Loucy (cell line): ENCODE measurements around the gene OR6N2.

Source experiments
- H2AFZ ChIP-seq: fragments of 200-600 bp; sonication (generic); 2 replicates; pipeline ENCODE4 v1.6.0; 2016; ENCODE audit warnings: antibody characterized with exemption, mild to moderate bottlenecking, low read length, moderate library complexity
- H3F3A ChIP-seq: fragments of 200-600 bp; 2 replicates; pipeline ENCODE4 v1.6.0; 2016; ENCODE audit warnings: antibody characterized with exemption, low read depth, mild to moderate bottlenecking
- H3K27me3 ChIP-seq: fragments of 200-600 bp; sonication (generic); 2 replicates; pipeline ENCODE4 v1.6.1; 2014; ENCODE audit warnings: low read length, mild to moderate bottlenecking; ENCODE audit not compliant: insufficient read depth, poor library complexity, severe bottlenecking
- H3K36me3 ChIP-seq: fragments of 200-600 bp; sonication (generic); 2 replicates; pipeline ENCODE4 v1.6.1; 2016; ENCODE audit warnings: low read length; ENCODE audit not compliant: insufficient read depth
- H3K4me1 ChIP-seq: fragments of 200-600 bp; sonication (generic); 2 replicates; pipeline ENCODE4 v1.5.1; 2014; ENCODE audit warnings: low read length, mild to moderate bottlenecking; ENCODE audit not compliant: insufficient read depth, poor library complexity, severe bottlenecking
- H3K4me2 ChIP-seq: fragments of 200-600 bp; sonication (generic); 2 replicates; pipeline ENCODE4 v1.6.0; 2014; ENCODE audit warnings: antibody characterized with exemption, low read length, low read depth, mild to moderate bottlenecking; ENCODE audit not compliant: poor library complexity, severe bottlenecking
- H3K4me3 ChIP-seq: fragments of 200-600 bp; sonication (generic); 2 replicates; pipeline ENCODE4 v1.5.1; 2014; ENCODE audit warnings: low read length, mild to moderate bottlenecking, mixed read lengths; ENCODE audit not compliant: poor library complexity, severe bottlenecking
- H3K79me2 ChIP-seq: fragments of 200-600 bp; sonication (generic); 2 replicates; pipeline ENCODE4 v1.6.1; 2014; ENCODE audit warnings: low read length; ENCODE audit not compliant: insufficient read depth
- H3K9ac ChIP-seq: fragments of 200-600 bp; sonication (generic); 2 replicates; pipeline ENCODE4 v1.6.0; 2014; ENCODE audit warnings: mild to moderate bottlenecking, low read depth, low read length, moderate library complexity; ENCODE audit not compliant: poor library complexity, severe bottlenecking
- H3K9me2 ChIP-seq: fragments of 200-600 bp; sonication (generic); replicated peaks from 2 replicates; pipeline ENCODE4 v1.6.1; 2016; ENCODE audit warnings: low read depth, low read length, mixed read lengths
- H3K9me3 ChIP-seq: fragments of 200-600 bp; sonication (generic); 2 replicates; pipeline ENCODE4 v1.6.1; 2014; ENCODE audit warnings: mild to moderate bottlenecking, antibody characterized with exemption, low read length, low read depth; ENCODE audit not compliant: insufficient read depth
- H4K20me1 ChIP-seq: fragments of 200-600 bp; sonication (generic); 2 replicates; pipeline ENCODE4 v1.6.0; 2014; ENCODE audit warnings: antibody characterized with exemption, low read length, mild to moderate bottlenecking; ENCODE audit not compliant: insufficient read depth, poor library complexity, severe bottlenecking
- EZH2phosphoT487 ChIP-seq: fragments of 200-600 bp; IDR thresholded peaks from 2 replicates; pipeline ENCODE4 v1.6.1; 2018; ENCODE audit warnings: antibody characterized with exemption, mild to moderate bottlenecking, moderate library complexity, borderline replicate concordance
- TF ChIP-seq, protein P1 (sequence below): fragments of 200-600 bp; sonication (generic); conservative IDR thresholded peaks from 2 replicates; pipeline ENCODE4 v1.5.1; 2014; ENCODE audit warnings: mild to moderate bottlenecking, antibody characterized with exemption, low read length

Gene OR6N2

DNA sequence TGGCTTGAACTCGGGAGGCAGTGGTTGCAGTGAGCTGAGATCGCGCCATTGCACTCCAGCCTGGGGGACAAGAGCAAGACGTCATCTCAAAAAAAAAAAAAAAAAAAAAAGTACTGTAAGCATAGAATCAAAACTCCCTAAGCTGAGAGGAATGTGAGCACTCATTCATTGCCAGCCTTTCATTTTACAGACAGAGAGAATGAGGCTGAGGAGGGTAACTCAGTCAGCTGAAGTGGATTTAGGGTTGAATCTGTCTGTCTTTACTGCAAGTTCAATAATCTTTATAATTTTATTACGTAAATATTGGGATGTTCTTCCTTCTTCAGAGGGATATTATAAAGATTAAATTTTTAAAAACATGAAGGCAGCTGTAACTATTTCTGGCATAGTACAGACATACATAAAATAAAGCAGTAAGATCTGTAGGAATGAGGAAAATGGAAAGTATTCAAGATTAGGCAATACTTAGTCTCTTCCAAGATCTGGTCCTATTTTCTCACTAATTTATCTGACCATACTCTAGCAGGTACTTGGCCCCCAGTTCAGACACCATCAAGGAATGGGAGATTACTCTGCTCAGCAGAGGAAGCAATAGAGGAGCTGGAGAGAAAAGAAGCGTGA lies 26.0 kb upstream of the OR6N2 start:
- no peaks in the 10 kb centered on the region for H4K20me1 ChIP-seq
- no peaks in the 10 kb centered on the region for H3K79me2 ChIP-seq
- no peak overlapping the region for H3K4me3 ChIP-seq
- no peaks in the 10 kb centered on the region for H3K9me2 ChIP-seq
- H3K36me3 ChIP-seq: no peaks in the 10 kb centered on the region
- H3K9ac ChIP-seq: no peak overlapping the region
- no peak for TF ChIP-seq EZH2phosphoT487
- TF ChIP-seq, protein P1, sequence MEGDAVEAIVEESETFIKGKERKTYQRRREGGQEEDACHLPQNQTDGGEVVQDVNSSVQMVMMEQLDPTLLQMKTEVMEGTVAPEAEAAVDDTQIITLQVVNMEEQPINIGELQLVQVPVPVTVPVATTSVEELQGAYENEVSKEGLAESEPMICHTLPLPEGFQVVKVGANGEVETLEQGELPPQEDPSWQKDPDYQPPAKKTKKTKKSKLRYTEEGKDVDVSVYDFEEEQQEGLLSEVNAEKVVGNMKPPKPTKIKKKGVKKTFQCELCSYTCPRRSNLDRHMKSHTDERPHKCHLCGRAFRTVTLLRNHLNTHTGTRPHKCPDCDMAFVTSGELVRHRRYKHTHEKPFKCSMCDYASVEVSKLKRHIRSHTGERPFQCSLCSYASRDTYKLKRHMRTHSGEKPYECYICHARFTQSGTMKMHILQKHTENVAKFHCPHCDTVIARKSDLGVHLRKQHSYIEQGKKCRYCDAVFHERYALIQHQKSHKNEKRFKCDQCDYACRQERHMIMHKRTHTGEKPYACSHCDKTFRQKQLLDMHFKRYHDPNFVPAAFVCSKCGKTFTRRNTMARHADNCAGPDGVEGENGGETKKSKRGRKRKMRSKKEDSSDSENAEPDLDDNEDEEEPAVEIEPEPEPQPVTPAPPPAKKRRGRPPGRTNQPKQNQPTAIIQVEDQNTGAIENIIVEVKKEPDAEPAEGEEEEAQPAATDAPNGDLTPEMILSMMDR: no peak
- no peaks in the 10 kb centered on the region for H3K9me3 ChIP-seq
- no peak overlapping the region for H2AFZ ChIP-seq
- H3F3A ChIP-seq: no peaks in the 10 kb centered on the region
- no peaks in the 10 kb centered on the region for H3K4me1 ChIP-seq
- no peak overlapping the region for H3K4me2 ChIP-seq
- H3K27me3 ChIP-seq: no peaks in the 10 kb centered on the region

DNA sequence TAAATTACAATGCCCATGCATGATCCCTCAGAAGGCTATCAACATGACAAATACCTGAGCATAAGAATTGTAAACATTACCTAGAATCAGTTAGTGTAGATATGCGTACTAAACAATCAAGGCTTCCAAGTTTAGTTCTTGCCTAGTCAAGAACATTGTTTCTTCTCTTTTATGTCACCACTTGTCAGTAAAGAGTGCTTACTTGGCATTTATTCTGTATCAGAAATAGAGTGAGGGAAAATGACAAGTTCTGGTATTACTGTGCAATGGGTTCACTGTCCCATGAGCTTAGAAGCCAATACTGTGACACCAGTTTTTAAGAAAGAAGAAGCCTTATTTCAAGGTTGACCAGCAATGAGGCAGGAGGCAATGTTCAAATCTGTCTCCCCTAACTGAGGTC lies 22.7 kb upstream of the OR6N2 start:
- H3K4me2 ChIP-seq: no peak overlapping the region
- TF ChIP-seq, protein P1: no peak
- TF ChIP-seq EZH2phosphoT487: no peak
- H3K79me2 ChIP-seq: no peaks in the 10 kb centered on the region
- H2AFZ ChIP-seq: no peak overlapping the region
- no peaks in the 10 kb centered on the region for H3K27me3 ChIP-seq
- no peaks in the 10 kb centered on the region for H3F3A ChIP-seq
- no peaks in the 10 kb centered on the region for H4K20me1 ChIP-seq
- H3K9me3 ChIP-seq: no peaks in the 10 kb centered on the region
- H3K4me3 ChIP-seq: no peak overlapping the region
- no peak overlapping the region for H3K9ac ChIP-seq
- H3K36me3 ChIP-seq: no peaks in the 10 kb centered on the region
- no peaks in the 10 kb centered on the region for H3K4me1 ChIP-seq
- H3K9me2 ChIP-seq: no peaks in the 10 kb centered on the region

DNA sequence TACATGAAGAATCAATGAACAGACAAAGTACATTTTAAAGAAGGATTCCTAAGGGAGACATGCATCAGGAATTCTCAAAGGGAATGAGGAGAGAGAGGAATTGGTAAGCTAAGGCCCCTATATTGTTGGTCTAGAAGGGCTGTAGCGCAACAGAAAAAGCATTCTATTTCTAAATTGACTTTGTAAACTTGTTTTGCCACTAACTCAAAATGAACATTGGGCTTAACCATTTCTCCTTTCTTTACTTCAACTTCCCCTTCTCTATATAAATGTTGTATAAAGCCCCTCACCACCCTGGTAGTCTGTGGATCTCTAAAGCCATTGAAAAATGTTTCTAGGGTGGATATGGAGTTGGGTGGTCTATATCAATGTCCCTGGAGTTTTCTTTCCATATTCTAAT lies 20.4 kb upstream of the OR6N2 start:
- no peaks in the 10 kb centered on the region for H3K36me3 ChIP-seq
- H3K79me2 ChIP-seq: no peaks in the 10 kb centered on the region
- H3K9ac ChIP-seq: no peak overlapping the region
- no peak overlapping the region for H2AFZ ChIP-seq
- no peak overlapping the region for H3K4me2 ChIP-seq
- H3K4me1 ChIP-seq: no peaks in the 10 kb centered on the region
- H3K9me3 ChIP-seq: no peaks in the 10 kb centered on the region
- no peaks in the 10 kb centered on the region for H4K20me1 ChIP-seq
- no peaks in the 10 kb centered on the region for H3F3A ChIP-seq
- no peak overlapping the region for H3K4me3 ChIP-seq
- TF ChIP-seq EZH2phosphoT487: no peak
- H3K9me2 ChIP-seq: no peaks in the 10 kb centered on the region
- H3K27me3 ChIP-seq: no peaks in the 10 kb centered on the region

DNA sequence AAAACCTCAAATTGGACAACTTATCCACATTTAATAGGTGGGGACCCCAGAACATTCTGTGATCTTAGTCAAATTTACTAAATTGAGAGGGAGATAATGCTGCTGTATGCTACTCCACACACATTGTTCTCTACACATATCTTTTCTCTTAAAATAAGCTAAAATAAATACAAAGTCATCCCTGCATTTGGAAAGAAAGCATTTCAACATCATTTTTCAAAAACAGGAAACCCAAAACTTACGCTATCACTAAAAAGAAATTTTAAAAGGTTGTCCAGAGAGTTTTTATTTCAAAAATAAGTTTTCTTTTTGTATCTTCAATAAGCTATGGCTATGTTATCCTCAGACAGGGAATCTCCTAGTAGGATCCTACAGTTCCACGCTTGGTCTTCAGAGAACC lies 19.5 kb upstream of the OR6N2 start:
- H3K27me3 ChIP-seq: no peaks in the 10 kb centered on the region
- no peak overlapping the region for H3K9ac ChIP-seq
- no peak overlapping the region for H3K4me3 ChIP-seq
- no peaks in the 10 kb centered on the region for H3K79me2 ChIP-seq
- no peaks in the 10 kb centered on the region for H3K36me3 ChIP-seq
- H3K4me1 ChIP-seq: no peaks in the 10 kb centered on the region
- H4K20me1 ChIP-seq: no peaks in the 10 kb centered on the region
- no peak for TF ChIP-seq EZH2phosphoT487
- TF ChIP-seq, protein P1: no peak
- H2AFZ ChIP-seq: no peak overlapping the region
- no peak overlapping the region for H3K4me2 ChIP-seq
- H3F3A ChIP-seq: no peaks in the 10 kb centered on the region
- no peaks in the 10 kb centered on the region for H3K9me3 ChIP-seq
- no peaks in the 10 kb centered on the region for H3K9me2 ChIP-seq
